ENCODE measurements around the gene CAMK1D.

Gene CAMK1D

GRCh38 chr10:12595936-12596576 lies 246.7 kb downstream of the CAMK1D start:
- H3K36me3 ChIP-seq (ENCODE audit: control insufficient read depth, insufficient read depth, low read length), result no peaks in the 10 kb centered on the region
- H3K27me3 ChIP-seq (replicated peaks; ENCODE audit: control insufficient read depth, insufficient read depth, low read length, poor library complexity, severe bottlenecking), result no peaks in the 10 kb centered on the region
- no peak overlapping the region for H3K4me3 ChIP-seq (ENCODE audit: insufficient read depth, low read depth, low read length, poor library complexity, severe bottlenecking)
- DNase-seq, result no peak
- H3K4me1 ChIP-seq (ENCODE audit: control insufficient read depth, insufficient read depth, low read length, poor library complexity, severe bottlenecking), result peaks cover 18% of the 10 kb centered on the region
- H3K9me3 ChIP-seq (ENCODE audit: control insufficient read depth, low read length), result no peaks in the 10 kb centered on the region
- no peak overlapping the region for H3K27ac ChIP-seq (ENCODE audit: insufficient read depth, low read length, poor library complexity, severe bottlenecking)

DNA sequence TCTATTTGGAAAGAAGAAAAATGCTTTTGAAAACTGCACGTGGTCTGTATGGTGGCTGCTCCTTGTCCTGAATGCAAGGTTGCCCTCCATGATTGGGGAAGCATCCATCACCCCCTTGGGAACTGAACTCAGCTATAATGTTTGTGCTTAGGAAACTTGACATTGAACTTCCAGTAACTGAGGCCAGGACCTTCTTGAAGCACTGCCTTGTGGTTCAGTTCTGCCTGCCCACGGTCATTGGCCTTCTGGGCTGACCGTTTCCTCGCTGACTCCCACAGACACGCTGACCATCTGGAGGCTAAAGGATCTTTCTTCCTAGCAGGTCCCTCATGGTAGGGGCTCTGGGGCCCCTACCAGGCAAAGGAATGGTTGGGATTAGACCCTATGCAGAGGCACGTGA lies 247.8 kb downstream of the CAMK1D start:
- Histone ChIP-seq H3K4me3 (ENCODE audit: insufficient read depth, low read depth, low read length, poor library complexity, severe bottlenecking) (no peak overlapping the region), H3K27me3 (replicated peaks; ENCODE audit: control insufficient read depth, insufficient read depth, low read length, poor library complexity, severe bottlenecking) (no peaks in the 10 kb centered on the region), H3K27ac (ENCODE audit: insufficient read depth, low read length, poor library complexity, severe bottlenecking) (no peak overlapping the region), H3K36me3 (ENCODE audit: control insufficient read depth, insufficient read depth, low read length) (no peaks in the 10 kb centered on the region), H3K4me1 (ENCODE audit: control insufficient read depth, insufficient read depth, low read length, poor library complexity, severe bottlenecking) (peaks cover 18% of the 10 kb centered on the region), H3K9me3 (ENCODE audit: control insufficient read depth, low read length) (no peaks in the 10 kb centered on the region)
- DNase-seq, result no peak

- Histone ChIP-seq H3K4me1 (ENCODE audit: control insufficient read depth, insufficient read depth, low read length, poor library complexity, severe bottlenecking) (peaks cover 18% of the 10 kb centered on the region), H3K36me3 (ENCODE audit: control insufficient read depth, insufficient read depth, low read length) (no peaks in the 10 kb centered on the region), H3K27me3 (replicated peaks; ENCODE audit: control insufficient read depth, insufficient read depth, low read length, poor library complexity, severe bottlenecking) (no peaks in the 10 kb centered on the region), H3K4me3 (ENCODE audit: insufficient read depth, low read depth, low read length, poor library complexity, severe bottlenecking) (no peak overlapping the region), H3K27ac (ENCODE audit: insufficient read depth, low read length, poor library complexity, severe bottlenecking) (no peak overlapping the region), H3K9me3 (ENCODE audit: control insufficient read depth, low read length) (no peaks in the 10 kb centered on the region)
- DNase-seq, result no peak
Observed at GRCh38 chr10:12597788-12598765, 248.7 kb downstream of the CAMK1D start.

- no peaks in the 10 kb centered on the region for H3K36me3 ChIP-seq (ENCODE audit: control insufficient read depth, insufficient read depth, low read length)
- no peak for DNase-seq
- no peak overlapping the region for H3K4me3 ChIP-seq (ENCODE audit: insufficient read depth, low read depth, low read length, poor library complexity, severe bottlenecking)
- no peaks in the 10 kb centered on the region for H3K27me3 ChIP-seq (replicated peaks; ENCODE audit: control insufficient read depth, insufficient read depth, low read length, poor library complexity, severe bottlenecking)
- peaks cover 14% of the 10 kb centered on the region for H3K4me1 ChIP-seq (ENCODE audit: control insufficient read depth, insufficient read depth, low read length, poor library complexity, severe bottlenecking)
- no peaks in the 10 kb centered on the region for H3K9me3 ChIP-seq (ENCODE audit: control insufficient read depth, low read length)
- no peak overlapping the region for H3K27ac ChIP-seq (ENCODE audit: insufficient read depth, low read length, poor library complexity, severe bottlenecking)
Observed at GRCh38 chr10:12600652-12601051, 251.3 kb downstream of the CAMK1D start.

DNA sequence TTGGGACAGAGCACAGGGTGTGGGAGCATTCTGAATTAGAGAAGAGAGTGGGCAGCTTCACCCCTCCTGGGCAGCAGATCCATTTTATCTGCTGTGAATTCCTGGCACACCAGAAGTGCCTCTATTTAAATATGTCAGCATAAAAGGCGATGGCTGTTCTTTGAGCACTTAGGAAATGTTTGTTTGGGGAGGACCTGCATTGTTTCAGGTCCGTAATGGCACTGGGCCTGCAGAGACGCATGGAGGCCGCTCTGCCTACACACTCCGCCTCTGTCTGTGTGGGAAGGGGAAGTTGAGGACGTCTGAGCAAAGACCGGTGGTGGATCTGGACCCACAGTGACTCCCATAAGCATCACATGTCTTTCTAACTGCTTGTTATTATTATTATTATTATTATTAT lies 253.2 kb downstream of the CAMK1D start:
- DNase-seq, result no peak
- Histone ChIP-seq H3K4me1 (ENCODE audit: control insufficient read depth, insufficient read depth, low read length, poor library complexity, severe bottlenecking) (peaks cover 14% of the 10 kb centered on the region), H3K27ac (ENCODE audit: insufficient read depth, low read length, poor library complexity, severe bottlenecking) (no peak overlapping the region), H3K36me3 (ENCODE audit: control insufficient read depth, insufficient read depth, low read length) (no peaks in the 10 kb centered on the region), H3K27me3 (replicated peaks; ENCODE audit: control insufficient read depth, insufficient read depth, low read length, poor library complexity, severe bottlenecking) (no peaks in the 10 kb centered on the region), H3K4me3 (ENCODE audit: insufficient read depth, low read depth, low read length, poor library complexity, severe bottlenecking) (no peak overlapping the region), H3K9me3 (ENCODE audit: control insufficient read depth, low read length) (no peaks in the 10 kb centered on the region)

DNA sequence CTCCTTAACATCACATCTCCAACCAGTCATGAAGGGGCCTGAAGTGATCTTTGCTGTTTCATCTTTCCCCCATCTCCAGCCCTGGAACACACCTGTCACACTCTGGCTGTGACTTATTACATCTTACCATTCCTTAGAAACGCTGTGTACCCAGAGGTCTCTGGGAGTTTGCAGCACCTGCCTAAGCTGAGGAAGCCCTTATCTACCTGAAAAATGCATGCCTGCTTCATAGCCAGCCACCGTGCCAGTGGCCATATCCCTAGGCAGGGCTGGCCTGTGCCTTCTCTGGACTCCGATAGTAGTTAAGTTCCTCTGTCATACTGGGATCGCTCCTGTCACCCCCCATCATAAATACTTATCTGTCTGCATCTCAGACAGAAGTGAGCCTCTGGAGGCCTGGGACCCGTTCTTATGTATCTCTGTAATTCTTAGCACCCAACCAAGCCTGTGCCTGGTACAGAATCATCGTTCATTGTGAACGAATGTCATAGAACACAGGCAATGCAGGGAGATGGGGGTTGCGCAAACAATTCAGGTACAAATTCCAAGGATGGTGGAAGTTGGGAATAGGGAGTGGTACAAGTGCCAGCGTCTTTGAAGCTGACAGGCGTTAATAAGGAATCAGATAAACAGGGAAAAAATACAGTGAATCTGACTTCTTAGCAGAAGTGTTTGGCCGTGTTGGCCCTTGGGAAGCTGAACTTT lies 254.6 kb downstream of the CAMK1D start:
- H3K27me3 ChIP-seq (replicated peaks; ENCODE audit: control insufficient read depth, insufficient read depth, low read length, poor library complexity, severe bottlenecking), result no peaks in the 10 kb centered on the region
- H3K27ac ChIP-seq (ENCODE audit: insufficient read depth, low read length, poor library complexity, severe bottlenecking), result no peak overlapping the region
- no peak overlapping the region for H3K4me3 ChIP-seq (ENCODE audit: insufficient read depth, low read depth, low read length, poor library complexity, severe bottlenecking)
- no peaks in the 10 kb centered on the region for H3K36me3 ChIP-seq (ENCODE audit: control insufficient read depth, insufficient read depth, low read length)
- no peaks in the 10 kb centered on the region for H3K9me3 ChIP-seq (ENCODE audit: control insufficient read depth, low read length)
- peaks cover 14% of the 10 kb centered on the region for H3K4me1 ChIP-seq (ENCODE audit: control insufficient read depth, insufficient read depth, low read length, poor library complexity, severe bottlenecking)
- DNase-seq, result no peak

- Histone ChIP-seq H3K4me1 (ENCODE audit: control insufficient read depth, insufficient read depth, low read length, poor library complexity, severe bottlenecking) (peaks cover 14% of the 10 kb centered on the region), H3K4me3 (ENCODE audit: insufficient read depth, low read depth, low read length, poor library complexity, severe bottlenecking) (peak overlapping the region; percentile 48), H3K36me3 (ENCODE audit: control insufficient read depth, insufficient read depth, low read length) (no peaks in the 10 kb centered on the region), H3K9me3 (ENCODE audit: control insufficient read depth, low read length) (no peaks in the 10 kb centered on the region), H3K27ac (ENCODE audit: insufficient read depth, low read length, poor library complexity, severe bottlenecking) (peak overlapping the region; percentile 64), H3K27me3 (replicated peaks; ENCODE audit: control insufficient read depth, insufficient read depth, low read length, poor library complexity, severe bottlenecking) (no peaks in the 10 kb centered on the region)
- DNase-seq, result peak; percentile 2 to 29 (median 17)
Observed at GRCh38 chr10:12605580-12606405, 256.4 kb downstream of the CAMK1D start.

GRCh38 chr10:12606461-12606860 lies 257.1 kb downstream of the CAMK1D start:
- DNase-seq, result no peak
- no peaks in the 10 kb centered on the region for H3K36me3 ChIP-seq (ENCODE audit: control insufficient read depth, insufficient read depth, low read length)
- H3K4me1 ChIP-seq (ENCODE audit: control insufficient read depth, insufficient read depth, low read length, poor library complexity, severe bottlenecking), result peaks cover 14% of the 10 kb centered on the region
- no peaks in the 10 kb centered on the region for H3K27me3 ChIP-seq (replicated peaks; ENCODE audit: control insufficient read depth, insufficient read depth, low read length, poor library complexity, severe bottlenecking)
- H3K9me3 ChIP-seq (ENCODE audit: control insufficient read depth, low read length), result no peaks in the 10 kb centered on the region
- peak overlapping the region; percentile 48 for H3K4me3 ChIP-seq (ENCODE audit: insufficient read depth, low read depth, low read length, poor library complexity, severe bottlenecking)
- H3K27ac ChIP-seq (ENCODE audit: insufficient read depth, low read length, poor library complexity, severe bottlenecking), result peak overlapping the region; percentile 64

DNA sequence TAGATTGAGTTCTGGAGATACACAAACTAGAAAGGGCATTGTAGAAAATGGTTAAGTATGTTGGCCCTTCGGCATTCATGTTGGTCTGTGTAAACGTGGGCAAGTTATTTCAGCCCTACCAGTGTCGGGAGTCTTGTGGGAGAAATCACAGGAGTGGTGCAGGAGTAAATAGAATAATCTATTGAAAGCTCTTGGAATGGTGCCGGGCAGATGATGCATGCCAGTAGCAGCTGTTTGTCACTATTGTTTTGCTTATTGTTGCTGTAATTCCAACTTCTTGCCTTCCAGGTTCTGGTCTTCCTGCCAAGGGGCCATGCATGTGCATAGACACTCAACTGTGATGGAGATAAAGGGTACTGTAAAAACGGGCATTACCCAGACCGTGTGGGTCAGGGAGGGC lies 259.4 kb downstream of the CAMK1D start:
- peaks cover 14% of the 10 kb centered on the region for H3K4me1 ChIP-seq (ENCODE audit: control insufficient read depth, insufficient read depth, low read length, poor library complexity, severe bottlenecking)
- H3K9me3 ChIP-seq (ENCODE audit: control insufficient read depth, low read length), result no peaks in the 10 kb centered on the region
- no peak overlapping the region for H3K4me3 ChIP-seq (ENCODE audit: insufficient read depth, low read depth, low read length, poor library complexity, severe bottlenecking)
- H3K36me3 ChIP-seq (ENCODE audit: control insufficient read depth, insufficient read depth, low read length), result no peaks in the 10 kb centered on the region
- no peak for DNase-seq
- H3K27me3 ChIP-seq (replicated peaks; ENCODE audit: control insufficient read depth, insufficient read depth, low read length, poor library complexity, severe bottlenecking), result no peaks in the 10 kb centered on the region
- no peak overlapping the region for H3K27ac ChIP-seq (ENCODE audit: insufficient read depth, low read length, poor library complexity, severe bottlenecking)

Data from effector memory CD4-positive, alpha-beta T cell (primary cell).